NCI-H748 (cell line): ENCODE data around the gene CAPN1.

ENCODE experiments used
- DNase-seq: peaks from one replicate; lab custom pipeline; 2025; ENCODE audit not compliant: unreplicated experiment; lab: John Stamatoyannopoulos, UW

The CAPN1 gene

GRCh38 chr11:65258988-65259387, 77.3 kb downstream of the CAPN1 start:
- DNase-seq: no peak

DNA sequence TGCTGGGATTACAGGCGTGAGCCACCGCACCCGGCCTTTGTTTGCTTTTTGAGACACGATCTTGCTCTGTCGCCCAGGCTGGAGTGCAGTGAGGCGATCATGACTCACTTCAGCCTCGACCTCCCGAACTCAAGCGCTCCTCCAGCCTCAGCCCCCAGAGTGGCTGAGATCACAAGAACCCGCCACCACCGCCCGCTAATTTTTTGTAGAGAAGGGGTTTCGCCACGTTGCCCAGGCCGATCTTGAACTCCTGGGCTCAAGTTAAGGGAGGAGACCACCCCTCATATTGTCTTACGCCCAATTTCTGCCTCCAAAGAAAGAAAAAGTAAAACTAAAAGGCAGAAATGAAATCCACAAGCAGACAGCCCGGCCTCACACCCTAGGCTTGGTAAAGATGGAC, 78.6 kb downstream of the CAPN1 start:
- no peak for DNase-seq

GRCh38 chr11:65260756-65261590, 79.2 kb downstream of the CAPN1 start:
- peak; percentile 65 for DNase-seq
